Renal cortex interstitium (tissue), 15 donors: ENCODE data around the gene RRP1B. TPM values are rescaled to one million over a fixed set of nuclear protein-coding genes. Genes with fewer than 3 reads are reported as not detected.
"Not testable (repeated sequence)": the region's sequence is repeated elsewhere in the genome, so short reads cannot be mapped to it uniquely, and the experiment has no call there.

Experiments
- DNase-seq, 11 donors: peaks; one replicate each; pipeline ENCODE4 v3.0.0-alpha.2; 2013; ENCODE audit warnings: low read depth in 9 of 11, low spot score in 4 of 11; ENCODE audit errors: extremely low read depth in 1 of 11
- long read RNA-seq, 16 experiments: transcript quantifications; one replicate each; lab custom pipeline, GENCODE V29; 2026
- polyA plus RNA-seq, 3 donors: library from polyadenylated mRNA; unstranded; fragments of 120-200 nt; gene quantifications; one replicate each; pipeline ENCODE4 v1.2.1, GENCODE V29; 2013; ENCODE audit not compliant: insufficient read length in 3 of 3

RRP1B gene
- 10 to 100 TPM; 28.6 to 32.9 (median 32.3) TPM for polyA plus RNA-seq
- long read RNA-seq, donor 1: 0 reads
- long read RNA-seq, donor 2, partial matches to known transcripts: 9 of 9 reads
- long read RNA-seq, donor 2, other reads (novel, unspliced or antisense): 0 of 9 reads
- long read RNA-seq, donor 3, partial matches to known transcripts: 10 of 17 reads
- long read RNA-seq, donor 3, other reads (novel, unspliced or antisense): 7 of 17 reads
- long read RNA-seq, donor 4, partial matches to known transcripts: 0 of 6 reads
- long read RNA-seq, donor 4, other reads (novel, unspliced or antisense): 6 of 6 reads
- long read RNA-seq, donor 5, full-length matches to known transcripts: 1 of 12 reads
- long read RNA-seq, donor 5, partial matches to known transcripts: 11 of 12 reads
- long read RNA-seq, donor 5, other reads (novel, unspliced or antisense): 0 of 12 reads
- long read RNA-seq, donor 6, partial matches to known transcripts: 11 of 11 reads
- long read RNA-seq, donor 6, other reads (novel, unspliced or antisense): 0 of 11 reads
- long read RNA-seq, donor 7, partial matches to known transcripts: 12 of 12 reads
- long read RNA-seq, donor 7, other reads (novel, unspliced or antisense): 0 of 12 reads
- long read RNA-seq, donor 8, partial matches to known transcripts: 9 of 16 reads
- long read RNA-seq, donor 8, other reads (novel, unspliced or antisense): 7 of 16 reads
- long read RNA-seq, donor 9, partial matches to known transcripts: 11 of 11 reads
- long read RNA-seq, donor 9, other reads (novel, unspliced or antisense): 0 of 11 reads
- long read RNA-seq, donor 10, partial matches to known transcripts: 33 of 33 reads
- long read RNA-seq, donor 10, other reads (novel, unspliced or antisense): 0 of 33 reads
- long read RNA-seq, donor 11: 0 reads
- long read RNA-seq, donor 12: 0 reads
- long read RNA-seq, donor 13, partial matches to known transcripts: 22 of 22 reads
- long read RNA-seq, donor 13, other reads (novel, unspliced or antisense): 0 of 22 reads
- long read RNA-seq, donor 14: 0 reads
- long read RNA-seq, donor 15: 0 reads
- long read RNA-seq, donor 16, partial matches to known transcripts: 29 of 29 reads
- long read RNA-seq, donor 16, other reads (novel, unspliced or antisense): 0 of 29 reads

GRCh38 chr21:43659136-43660000 is at the start of gene RRP1B, which contains the start of gene HSF2BP:
Gene RRP1B, plus strand, starts transcription at chr21:43659560. Its CDS starts 105 bp downstream, at chr21:43659665.
Gene HSF2BP, minus strand, starts transcription at chr21:43659488. Its CDS starts 1,392 bp downstream, at chr21:43658096.
- peak; percentile 59 to 86 (median 80) for DNase-seq

GRCh38 chr21:43611598-43612369 is 47.6 kb upstream of the RRP1B start:
- DNase-seq: peak; percentile 18 to 57 (median 32)

GRCh38 chr21:43613755-43614638 is 45.4 kb upstream of the RRP1B start:
- DNase-seq: no peak

GRCh38 chr21:43614839-43615238 is 44.5 kb upstream of the RRP1B start:
- no peak for DNase-seq

- DNase-seq: not testable (repeated sequence)
Observed at GRCh38 chr21:43616861-43617260, 42.5 kb upstream of the RRP1B start.

GRCh38 chr21:43618940-43619339 is 40.4 kb upstream of the RRP1B start:
- no peak for DNase-seq

- no peak for DNase-seq
Observed at GRCh38 chr21:43619344-43619743, 40.0 kb upstream of the RRP1B start.

- no peak for DNase-seq
Observed at GRCh38 chr21:43619856-43620255, 39.5 kb upstream of the RRP1B start.

GRCh38 chr21:43622796-43623195 is 36.6 kb upstream of the RRP1B start:
- no peak for DNase-seq

- DNase-seq: no peak
Observed at GRCh38 chr21:43623588-43623987, 35.8 kb upstream of the RRP1B start.

- no peak for DNase-seq
Observed at GRCh38 chr21:43624339-43624738, 35.0 kb upstream of the RRP1B start.

- no peak for DNase-seq
Observed at GRCh38 chr21:43626390-43626789, 33.0 kb upstream of the RRP1B start.

GRCh38 chr21:43627527-43627926 is 31.8 kb upstream of the RRP1B start:
- DNase-seq: no peak

- DNase-seq: no peak
Observed at GRCh38 chr21:43631411-43632107, 27.8 kb upstream of the RRP1B start.

- DNase-seq: no peak
Observed at GRCh38 chr21:43632373-43632905, 26.9 kb upstream of the RRP1B start.

GRCh38 chr21:43634618-43635017 is 24.7 kb upstream of the RRP1B start:
- no peak for DNase-seq
